K562 (cell line): ENCODE data around the gene PPOX. TPM values are rescaled to one million over a fixed set of nuclear protein-coding genes. Genes with fewer than 3 reads are reported as not detected.

ENCODE experiments used
- CTBP1 ChIP-seq: fragments of 450-650 bp; IDR thresholded peaks from 2 replicates; pipeline ENCODE4 v1.6.1; 2016; ENCODE audit warnings: borderline replicate concordance
- DMBX1 ChIP-seq: fragments of 250-450 bp; sonication (Bioruptor Pico); IDR thresholded peaks from 2 replicates; pipeline ENCODE4 v1.8.0; 2022; ENCODE audit warnings: inconsistent platforms, mild to moderate bottlenecking, moderate library complexity, borderline replicate concordance
- ETV1 ChIP-seq: fragments of 450-650 bp; conservative IDR thresholded peaks from 2 replicates; pipeline ENCODE4 v1.6.1; 2016; ENCODE audit warnings: missing genetic modification characterization, control low read depth, low read depth, missing compliant biosample characterization
- GABPA ChIP-seq: fragments of 200-800 bp; sonication (Bioruptor generic); conservative IDR thresholded peaks from 2 replicates; pipeline ENCODE4 v1.6.1; 2016; ENCODE audit warnings: low read depth, missing genetic modification characterization, missing compliant biosample characterization
- KLF13 ChIP-seq: fragments of 450-650 bp; IDR thresholded peaks from 2 replicates; pipeline ENCODE4 v1.6.1; 2016; ENCODE audit warnings: missing genetic modification characterization, low read depth, mild to moderate bottlenecking, missing compliant biosample characterization, moderate library complexity, borderline replicate concordance
- MYNN ChIP-seq, 2 experiments: sonication (generic); formaldehyde crosslinking in 1 of 2; IDR thresholded peaks; 2 replicates each; pipeline versions ENCODE4 v1.5.0 to v1.6.1; 2016 to 2020; ENCODE audit warnings: antibody characterized with exemption in 1 of 2, missing genetic modification reagents in 1 of 2
- NFIX ChIP-seq: fragments of 250-450 bp; sonication (Bioruptor Pico); IDR thresholded peaks from 2 replicates; pipeline ENCODE4 v1.4.0; 2020; ENCODE audit warnings: low read depth, mild to moderate bottlenecking, moderate library complexity
- RB1 ChIP-seq: fragments of 450-650 bp; IDR thresholded peaks from 2 replicates; pipeline ENCODE4 v1.6.1; 2017; ENCODE audit warnings: low read depth, mild to moderate bottlenecking
- SMAD4 ChIP-seq: fragments of 250-450 bp; sonication (Bioruptor Pico); conservative IDR thresholded peaks from 2 replicates; pipeline ENCODE4 v1.8.0; 2021; ENCODE audit warnings: inconsistent platforms, mild to moderate bottlenecking, moderate library complexity
- THRAP3 ChIP-seq: fragments of 450-650 bp; IDR thresholded peaks from 2 replicates; pipeline ENCODE4 v1.6.1; 2016; ENCODE audit warnings: mild to moderate bottlenecking, inconsistent platforms, borderline replicate concordance
- TRIM28 ChIP-seq: fragments of 450-650 bp; IDR thresholded peaks from 2 replicates; pipeline ENCODE4 v1.6.1; 2017
- ZNF124 ChIP-seq: sonication (generic); formaldehyde crosslinking; IDR thresholded peaks from 2 replicates; pipeline ENCODE4 v1.8.1; 2022; ENCODE audit warnings: missing genetic modification reagents
- ZNF253 ChIP-seq: fragments of 250-450 bp; sonication (Bioruptor Pico); conservative IDR thresholded peaks from 2 replicates; pipeline ENCODE4 v1.6.1; 2021; ENCODE audit warnings: mild to moderate bottlenecking
- ZNF561 ChIP-seq: fragments of 450-650 bp; formaldehyde crosslinking; conservative IDR thresholded peaks from 2 replicates; pipeline ENCODE4 v1.4.0; 2020; ENCODE audit warnings: mild to moderate bottlenecking, moderate library complexity
- ZNF707 ChIP-seq: fragments of 250-450 bp; sonication (Bioruptor Pico); conservative IDR thresholded peaks from 2 replicates; pipeline ENCODE4 v1.8.0; 2022; ENCODE audit warnings: inconsistent platforms, mild to moderate bottlenecking, moderate library complexity
- polyA plus RNA-seq, 8 experiments: library from polyadenylated mRNA; depleted of rRNA in 4 of 8; stranded (reverse) in 5 of 8; unstranded in 3 of 8; fragments of >200 nt; fragmentation: Nextera tagmentation in 2 of 8; fragmentation: Illumina TruSeq in 1 of 8; extraction: Ambion mirVana in 2 of 8; extraction: Trizol in 1 of 8; gene quantifications; 2 replicates each; pipeline versions ENCODE4 v1.2.1 to v1.2.3, GENCODE V29; 2011 to 2014; ENCODE audit warnings: inconsistent platforms in 1 of 8, missing spikeins in 1 of 8
- total RNA-seq, 7 experiments: library from RNA; depleted of rRNA in 6 of 7; stranded (reverse); fragments of >200 nt in 6 of 7; fragmentation: Illumina TruSeq in 2 of 7; extraction: Trizol in 2 of 7; gene quantifications; 2 replicates each; pipeline versions ENCODE4 v1.2.1 to v1.2.3, GENCODE V29; 2011 to 2021; ENCODE audit warnings: low replicate concordance in 1 of 7
- TF ChIP-seq, protein P1 (sequence below): fragments of 200-800 bp; sonication (Bioruptor generic); IDR thresholded peaks from 2 replicates; pipeline ENCODE4 v1.6.1; 2017; ENCODE audit warnings: missing genetic modification characterization, missing compliant biosample characterization
- TF ChIP-seq, protein P2 (sequence below): fragments of 250-450 bp; sonication (Bioruptor Pico); IDR thresholded peaks from 2 replicates; pipeline ENCODE4 v1.5.0; 2022; ENCODE audit warnings: mild to moderate bottlenecking
- TF ChIP-seq, protein P3 (sequence below): sonication (generic); formaldehyde crosslinking; IDR thresholded peaks from 2 replicates; pipeline ENCODE4 v1.8.1; 2023; ENCODE audit warnings: mild to moderate bottlenecking, missing genetic modification reagents, moderate library complexity
- TF ChIP-seq, protein P4 (sequence below): fragments of 450-650 bp; formaldehyde crosslinking; IDR thresholded peaks from 2 replicates; pipeline ENCODE4 v1.4.0; 2020; ENCODE audit warnings: mild to moderate bottlenecking
- TF ChIP-seq, protein P5 (sequence below), 2 experiments: fragments of 450-650 bp in 1 of 2; sonication (generic) in 1 of 2; formaldehyde crosslinking; conservative IDR thresholded peaks; 2 replicates each; pipeline versions ENCODE4 v1.4.0 to v1.8.1; 2020 to 2022; ENCODE audit warnings: mild to moderate bottlenecking in 1 of 2, missing genetic modification reagents in 1 of 2

The PPOX gene
- total and polyA plus RNA-seq, 9 of the 15 experiments (the other 6 are each of a cell fraction or from before 2014, with no cell fraction given), result 17.0 to 57.1 (median 38.9) TPM

DNA sequence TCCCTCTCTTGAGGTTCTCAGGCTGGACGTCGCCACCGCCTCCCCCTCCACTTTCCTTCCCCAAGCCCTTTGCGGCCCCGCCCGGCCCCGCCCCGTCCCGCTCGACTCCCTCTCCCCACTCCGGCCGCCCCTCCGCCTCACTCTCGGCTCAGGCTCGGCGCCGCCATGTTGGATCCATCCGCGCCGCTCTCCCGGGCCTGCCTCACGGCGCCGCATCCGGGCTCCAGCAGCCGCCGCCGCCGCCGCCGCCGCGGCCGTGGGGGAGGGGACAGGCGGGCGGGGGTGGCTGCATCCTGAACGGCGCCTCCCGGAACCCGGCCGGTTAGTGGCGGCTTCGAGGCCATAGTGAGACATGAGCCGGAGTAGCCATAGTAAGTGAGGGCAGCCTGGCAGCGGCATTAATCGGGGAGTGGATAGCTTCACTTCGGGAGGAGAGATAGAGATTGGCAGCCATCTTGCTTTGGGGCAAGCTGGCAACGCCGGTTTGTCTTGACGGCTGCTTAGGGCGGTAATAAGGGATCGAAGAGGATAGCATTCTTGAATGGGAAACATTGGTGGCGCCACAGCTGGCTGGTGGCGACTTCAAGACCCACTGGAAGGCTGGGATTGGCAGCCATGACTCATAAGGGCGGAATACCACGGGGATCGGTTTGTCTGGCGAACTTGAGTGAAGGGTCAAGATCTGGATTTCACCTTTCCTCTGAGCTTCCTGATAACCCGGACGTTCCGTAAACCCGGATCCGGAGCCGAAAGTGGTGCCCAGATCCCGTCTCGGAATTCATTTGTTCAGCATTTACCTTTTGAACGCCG lies 33.6 kb upstream of the PPOX start, which contains the start of gene DEDD (continued):
- TF ChIP-seq, protein P1, sequence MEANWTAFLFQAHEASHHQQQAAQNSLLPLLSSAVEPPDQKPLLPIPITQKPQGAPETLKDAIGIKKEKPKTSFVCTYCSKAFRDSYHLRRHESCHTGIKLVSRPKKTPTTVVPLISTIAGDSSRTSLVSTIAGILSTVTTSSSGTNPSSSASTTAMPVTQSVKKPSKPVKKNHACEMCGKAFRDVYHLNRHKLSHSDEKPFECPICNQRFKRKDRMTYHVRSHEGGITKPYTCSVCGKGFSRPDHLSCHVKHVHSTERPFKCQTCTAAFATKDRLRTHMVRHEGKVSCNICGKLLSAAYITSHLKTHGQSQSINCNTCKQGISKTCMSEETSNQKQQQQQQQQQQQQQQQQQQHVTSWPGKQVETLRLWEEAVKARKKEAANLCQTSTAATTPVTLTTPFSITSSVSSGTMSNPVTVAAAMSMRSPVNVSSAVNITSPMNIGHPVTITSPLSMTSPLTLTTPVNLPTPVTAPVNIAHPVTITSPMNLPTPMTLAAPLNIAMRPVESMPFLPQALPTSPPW (CRISPR knock-in tag), result peak; percentile 96
- peak; percentile 90 for TF ChIP-seq RB1
- 0 out of 2 replicates have a peak, but pooled peaks have one; percentile 20 for TF ChIP-seq KLF13 (tag)
- TF ChIP-seq, protein P2, sequence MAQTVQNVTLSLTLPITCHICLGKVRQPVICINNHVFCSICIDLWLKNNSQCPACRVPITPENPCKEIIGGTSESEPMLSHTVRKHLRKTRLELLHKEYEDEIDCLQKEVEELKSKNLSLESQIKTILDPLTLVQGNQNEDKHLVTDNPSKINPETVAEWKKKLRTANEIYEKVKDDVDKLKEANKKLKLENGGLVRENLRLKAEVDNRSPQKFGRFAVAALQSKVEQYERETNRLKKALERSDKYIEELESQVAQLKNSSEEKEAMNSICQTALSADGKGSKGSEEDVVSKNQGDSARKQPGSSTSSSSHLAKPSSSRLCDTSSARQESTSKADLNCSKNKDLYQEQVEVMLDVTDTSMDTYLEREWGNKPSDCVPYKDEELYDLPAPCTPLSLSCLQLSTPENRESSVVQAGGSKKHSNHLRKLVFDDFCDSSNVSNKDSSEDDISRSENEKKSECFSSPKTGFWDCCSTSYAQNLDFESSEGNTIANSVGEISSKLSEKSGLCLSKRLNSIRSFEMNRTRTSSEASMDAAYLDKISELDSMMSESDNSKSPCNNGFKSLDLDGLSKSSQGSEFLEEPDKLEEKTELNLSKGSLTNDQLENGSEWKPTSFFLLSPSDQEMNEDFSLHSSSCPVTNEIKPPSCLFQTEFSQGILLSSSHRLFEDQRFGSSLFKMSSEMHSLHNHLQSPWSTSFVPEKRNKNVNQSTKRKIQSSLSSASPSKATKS, result no peak
- peak; percentile 55; the same call in 1 of the 2 replicates for TF ChIP-seq MYNN (IDR thresholded peaks at IDR 0.05)
- TF ChIP-seq MYNN (CRISPR knock-in tag; IDR thresholded peaks at IDR 0.05), result no peak
- TF ChIP-seq THRAP3, result no peak
- peak; percentile 62; the same call in 1 of the 2 replicates for TF ChIP-seq DMBX1 (CRISPR knock-in tag)
- peak; percentile 60 for TF ChIP-seq ETV1 (tag)
- TF ChIP-seq, protein P3, sequence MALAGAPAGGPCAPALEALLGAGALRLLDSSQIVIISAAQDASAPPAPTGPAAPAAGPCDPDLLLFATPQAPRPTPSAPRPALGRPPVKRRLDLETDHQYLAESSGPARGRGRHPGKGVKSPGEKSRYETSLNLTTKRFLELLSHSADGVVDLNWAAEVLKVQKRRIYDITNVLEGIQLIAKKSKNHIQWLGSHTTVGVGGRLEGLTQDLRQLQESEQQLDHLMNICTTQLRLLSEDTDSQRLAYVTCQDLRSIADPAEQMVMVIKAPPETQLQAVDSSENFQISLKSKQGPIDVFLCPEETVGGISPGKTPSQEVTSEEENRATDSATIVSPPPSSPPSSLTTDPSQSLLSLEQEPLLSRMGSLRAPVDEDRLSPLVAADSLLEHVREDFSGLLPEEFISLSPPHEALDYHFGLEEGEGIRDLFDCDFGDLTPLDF (CRISPR knock-in tag), result peak; percentile 84
- TF ChIP-seq GABPA, result peak; percentile 94
- TF ChIP-seq SMAD4 (CRISPR knock-in tag), result peak; percentile 87
- TF ChIP-seq ZNF707 (CRISPR knock-in tag), result no peak
- TF ChIP-seq ZNF253 (CRISPR knock-in tag), result no peak
- peak; percentile 80 for TF ChIP-seq CTBP1
- no peak for TF ChIP-seq ZNF124 (CRISPR knock-in tag)
- TF ChIP-seq TRIM28, result no peak; the same call in 1 of the 2 replicates
- TF ChIP-seq, protein P4, sequence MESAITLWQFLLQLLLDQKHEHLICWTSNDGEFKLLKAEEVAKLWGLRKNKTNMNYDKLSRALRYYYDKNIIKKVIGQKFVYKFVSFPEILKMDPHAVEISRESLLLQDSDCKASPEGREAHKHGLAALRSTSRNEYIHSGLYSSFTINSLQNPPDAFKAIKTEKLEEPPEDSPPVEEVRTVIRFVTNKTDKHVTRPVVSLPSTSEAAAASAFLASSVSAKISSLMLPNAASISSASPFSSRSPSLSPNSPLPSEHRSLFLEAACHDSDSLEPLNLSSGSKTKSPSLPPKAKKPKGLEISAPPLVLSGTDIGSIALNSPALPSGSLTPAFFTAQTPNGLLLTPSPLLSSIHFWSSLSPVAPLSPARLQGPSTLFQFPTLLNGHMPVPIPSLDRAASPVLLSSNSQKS (CRISPR knock-in tag), result no peak
- no peak for TF ChIP-seq ZNF561 (CRISPR knock-in tag)
- TF ChIP-seq, protein P5, sequence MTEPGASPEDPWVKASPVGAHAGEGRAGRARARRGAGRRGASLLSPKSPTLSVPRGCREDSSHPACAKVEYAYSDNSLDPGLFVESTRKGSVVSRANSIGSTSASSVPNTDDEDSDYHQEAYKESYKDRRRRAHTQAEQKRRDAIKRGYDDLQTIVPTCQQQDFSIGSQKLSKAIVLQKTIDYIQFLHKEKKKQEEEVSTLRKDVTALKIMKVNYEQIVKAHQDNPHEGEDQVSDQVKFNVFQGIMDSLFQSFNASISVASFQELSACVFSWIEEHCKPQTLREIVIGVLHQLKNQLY (CRISPR knock-in tag; conservative IDR thresholded peaks at IDR 0.05), result no peak
- no peak for TF ChIP-seq NFIX (CRISPR knock-in tag)
